NCI-H460 (cell line): Measurements from ENCODE around the gene SH3RF3. TPM values are rescaled to one million over a fixed set of nuclear protein-coding genes. Genes with fewer than 3 reads are reported as not detected.
"Not testable (repeated sequence)": the region's sequence is repeated elsewhere in the genome, so short reads cannot be mapped to it uniquely, and the experiment has no call there.

Experiments
- DNase-seq: peaks from one replicate; pipeline ENCODE4 v3.0.0-alpha.2; 2016; ENCODE audit warnings: low read depth; ENCODE audit errors: extremely low read depth
- total RNA-seq: library from RNA; depleted of rRNA; stranded (reverse); fragments of >200 nt; shearing (Covaris generic); gene quantifications from 2 replicates; pipeline ENCODE4 v1.2.3, GENCODE V29; 2014

SH3RF3 gene
- total RNA-seq, 1 experiment from 2014 or later, result 0.32 TPM

DNA sequence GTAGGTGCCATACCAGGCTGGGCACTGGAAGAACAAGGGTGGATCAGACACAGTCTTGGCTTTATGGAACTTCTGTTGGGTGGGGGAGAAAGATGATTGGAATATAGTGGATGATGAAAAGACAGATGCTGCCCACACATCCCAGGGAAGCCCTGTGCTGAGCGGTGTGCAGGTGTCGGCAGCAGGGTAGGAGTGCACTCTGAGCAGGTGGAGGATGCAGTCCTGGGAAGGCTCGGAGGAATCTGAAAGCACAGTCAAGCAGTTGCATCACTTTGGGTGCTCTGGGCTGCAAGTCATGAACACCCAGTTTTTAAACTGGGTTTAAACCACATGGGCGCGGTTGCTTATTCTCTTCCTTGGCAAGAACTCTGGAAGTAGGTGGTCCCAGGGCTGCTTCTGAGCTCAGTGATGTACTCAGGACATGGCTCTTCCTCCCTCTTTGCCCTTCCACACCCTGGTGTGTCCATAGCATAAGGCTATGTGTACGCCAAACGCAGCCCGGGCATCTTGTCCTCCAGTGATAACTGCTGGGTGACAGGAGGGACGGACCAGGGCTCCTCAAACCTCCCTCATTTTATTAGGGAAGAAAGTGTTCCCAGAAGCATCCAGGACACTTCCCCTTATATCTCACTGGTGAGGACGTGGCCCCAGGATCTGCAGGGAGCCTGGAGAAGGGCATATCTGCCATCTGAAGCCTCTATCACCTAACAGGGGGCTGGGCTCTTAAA, 84.0 kb downstream of the SH3RF3 start:
- no peak for DNase-seq

DNA sequence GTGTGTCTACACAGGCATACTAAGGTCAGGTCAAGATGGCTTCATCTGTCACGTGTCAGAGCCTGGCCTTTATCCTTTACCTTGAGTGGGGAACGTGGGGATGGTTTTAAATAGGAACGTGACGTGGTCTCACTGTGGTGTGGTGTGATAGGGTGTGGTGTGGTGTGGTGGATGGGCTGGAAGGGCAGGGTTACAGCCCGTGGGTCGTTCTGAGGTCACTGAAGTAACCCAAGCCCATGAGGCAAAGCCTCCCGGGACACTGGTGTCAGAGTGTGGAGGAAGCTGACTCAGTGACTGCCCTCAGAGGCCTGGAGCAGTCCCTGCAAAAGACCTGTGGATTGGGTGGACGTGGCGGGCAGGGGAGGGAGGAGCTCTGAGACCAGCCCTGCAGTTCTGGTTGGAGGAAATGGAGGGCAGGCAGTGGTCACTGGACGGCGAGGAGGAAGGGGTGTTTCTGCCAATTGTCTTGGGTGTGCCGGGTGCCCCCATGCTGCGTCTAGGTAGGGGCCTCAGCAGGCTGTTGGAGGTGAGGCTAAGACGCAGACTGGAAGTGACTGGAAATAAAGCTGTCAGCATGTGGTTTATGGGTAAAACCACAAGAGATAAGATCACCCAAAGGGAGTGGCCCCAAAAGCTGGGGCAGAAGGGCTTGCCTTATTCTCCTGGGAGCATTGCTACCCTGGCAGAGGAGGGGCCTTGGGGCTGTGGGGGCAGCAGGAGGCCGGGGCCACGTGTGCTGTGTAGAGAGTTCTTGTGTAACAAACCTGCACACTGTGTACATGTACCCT, 84.8 kb downstream of the SH3RF3 start:
- DNase-seq, result no peak

DNA sequence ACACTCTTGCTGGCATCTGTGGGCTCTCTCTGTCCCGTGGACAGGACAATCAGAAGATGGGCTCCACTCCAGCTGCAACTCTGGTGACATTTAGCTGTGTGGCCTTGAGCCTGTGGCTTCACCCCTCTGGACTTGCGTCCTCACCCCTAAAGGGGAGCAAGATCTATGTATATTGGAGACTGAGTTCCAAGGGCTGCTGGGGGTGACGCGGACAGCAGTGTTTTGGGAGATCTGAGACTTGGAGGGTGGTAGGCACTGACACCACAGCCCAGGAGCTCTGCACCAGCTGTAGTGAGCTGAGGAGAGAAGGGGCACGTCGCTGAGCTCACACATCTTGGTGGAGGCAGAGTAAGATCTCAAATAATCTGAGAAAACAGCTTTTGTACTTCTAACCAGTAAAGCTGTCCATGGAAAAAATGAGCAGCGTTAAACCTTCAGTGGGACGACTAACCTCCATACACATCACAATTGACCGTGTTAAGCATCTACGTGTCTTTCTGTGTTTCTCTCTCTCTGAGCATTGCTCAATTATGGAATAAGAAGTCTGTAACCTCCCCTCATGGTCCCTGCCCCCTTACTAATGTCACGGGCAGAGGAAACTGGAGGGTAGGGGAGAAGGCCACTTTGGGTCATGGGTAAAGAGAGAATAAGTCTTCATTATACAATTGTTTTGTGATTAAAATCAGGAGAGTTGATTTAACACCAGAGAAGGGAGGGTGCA, 85.8 kb downstream of the SH3RF3 start:
- no peak for DNase-seq

DNA sequence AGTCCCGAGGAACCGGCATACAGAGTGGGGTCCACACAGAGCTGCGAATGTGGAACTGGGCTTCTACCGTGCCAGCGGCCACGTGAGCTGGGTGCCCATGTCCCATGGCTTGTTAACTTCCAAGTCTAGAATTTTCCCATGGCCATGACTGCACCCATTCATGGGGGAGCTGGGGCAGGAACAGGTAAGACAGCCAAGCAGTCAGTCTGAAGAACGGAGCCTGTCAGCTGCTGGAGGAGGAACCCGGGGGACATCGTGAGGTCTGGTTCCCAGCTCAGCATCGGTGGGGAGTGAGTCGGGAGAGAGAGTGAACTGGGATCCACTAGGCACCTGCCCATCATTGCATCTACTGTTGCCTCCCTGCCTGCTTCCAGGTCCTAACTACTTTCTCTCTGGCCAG, 86.9 kb downstream of the SH3RF3 start:
- no peak for DNase-seq

DNA sequence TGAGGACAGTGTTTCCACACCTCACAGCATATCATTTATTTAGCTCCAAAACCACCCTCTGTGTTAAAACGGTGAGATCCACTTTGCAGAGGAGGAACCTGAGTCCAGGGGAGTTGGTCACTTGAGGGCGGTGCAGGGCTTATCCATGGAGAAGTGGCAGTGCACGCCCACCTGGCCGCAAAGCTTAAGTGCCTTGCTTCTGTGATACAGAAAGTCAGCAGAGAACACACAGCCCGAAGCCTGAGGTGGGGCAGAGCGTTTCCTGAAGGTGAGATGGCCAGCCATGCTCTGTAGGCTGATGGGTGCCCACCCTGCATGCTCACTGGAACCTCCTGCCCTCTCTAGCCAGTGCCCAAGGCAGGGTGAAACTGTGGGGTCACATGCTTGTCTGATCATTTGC, 87.3 kb downstream of the SH3RF3 start:
- no peak for DNase-seq

DNA sequence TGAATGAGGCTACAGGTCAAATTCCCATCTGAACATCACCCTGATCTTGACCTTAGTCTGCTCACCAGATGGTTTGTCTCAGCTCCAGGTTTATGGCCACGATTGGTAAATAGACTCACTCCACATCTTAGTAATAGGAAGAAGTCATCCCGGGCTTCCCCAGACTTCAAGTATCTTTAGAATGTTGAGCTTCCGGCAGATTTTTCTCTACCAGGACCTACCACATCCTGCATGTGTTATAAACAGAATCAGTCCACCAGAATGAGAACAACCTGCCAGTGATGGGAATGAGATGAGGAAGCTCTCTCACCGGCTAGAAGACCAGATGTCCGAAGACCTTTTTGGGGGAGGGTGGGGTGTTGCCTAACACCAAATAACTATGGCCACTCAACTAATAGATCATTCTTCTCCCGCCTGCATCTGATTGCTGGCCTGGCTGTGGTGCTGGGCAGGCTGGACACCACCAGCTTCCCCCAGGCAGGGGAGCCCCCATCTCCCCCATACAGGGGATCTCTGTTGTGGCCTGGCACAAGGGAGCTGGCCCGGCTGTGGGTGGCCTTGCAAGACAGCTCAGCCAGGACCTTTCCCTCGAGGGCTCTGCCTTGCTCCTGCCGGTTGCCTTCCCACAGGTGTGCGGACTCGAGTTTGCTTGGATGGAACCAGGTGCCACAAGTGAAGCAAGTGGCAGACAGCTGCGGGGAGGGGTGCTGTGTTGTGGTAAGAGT, 88.5 kb downstream of the SH3RF3 start:
- DNase-seq, result no peak

DNA sequence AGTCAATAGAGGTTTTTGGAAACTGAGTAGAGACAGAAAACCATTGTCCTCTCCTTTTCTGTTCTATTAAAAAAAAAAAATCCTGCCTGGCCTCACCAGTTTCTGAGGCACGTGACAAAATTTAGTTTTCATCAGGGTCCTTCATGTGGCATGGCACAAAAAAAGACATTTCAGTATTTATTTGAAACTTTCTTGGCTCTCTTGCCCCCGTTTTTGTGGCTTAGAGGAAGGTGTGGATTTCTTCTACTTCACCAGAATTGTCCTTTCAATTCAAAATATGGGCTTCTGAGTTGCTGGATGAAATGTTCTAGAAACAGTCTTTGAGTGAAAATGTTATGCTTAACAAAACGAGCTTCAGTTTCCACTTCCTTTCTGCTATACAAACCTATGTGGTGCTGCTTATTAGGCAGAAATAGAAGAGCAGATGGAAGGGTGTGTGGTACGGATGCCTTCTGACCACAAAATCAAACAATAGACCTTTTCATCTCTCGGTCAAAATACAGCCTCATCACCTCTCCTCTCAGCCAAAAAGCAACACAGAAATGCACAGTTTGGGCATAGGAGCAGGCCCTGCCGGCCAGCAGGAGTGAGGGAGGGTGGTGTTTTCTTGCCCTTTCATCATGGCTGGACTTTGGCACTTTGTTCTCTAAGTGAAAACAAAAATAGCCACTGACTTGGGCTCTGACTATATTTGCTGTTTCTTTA, 89.2 kb downstream of the SH3RF3 start:
- no peak for DNase-seq

DNA sequence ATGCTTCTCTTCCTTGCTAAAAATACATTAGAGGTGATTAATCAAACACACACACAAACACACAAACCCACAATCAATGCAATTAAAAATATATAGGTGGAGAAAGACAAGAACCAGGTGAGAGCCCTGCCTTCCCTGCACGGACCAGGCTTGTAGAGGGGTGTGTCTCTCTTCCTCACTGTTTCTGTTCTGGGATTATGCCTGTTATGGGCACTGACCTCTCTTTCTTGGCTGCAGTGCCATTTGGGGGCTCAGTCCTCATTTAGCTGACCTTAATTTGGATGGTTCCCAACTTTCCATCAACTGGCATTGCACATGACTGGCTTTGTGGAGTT, 89.8 kb downstream of the SH3RF3 start:
- no peak for DNase-seq

DNA sequence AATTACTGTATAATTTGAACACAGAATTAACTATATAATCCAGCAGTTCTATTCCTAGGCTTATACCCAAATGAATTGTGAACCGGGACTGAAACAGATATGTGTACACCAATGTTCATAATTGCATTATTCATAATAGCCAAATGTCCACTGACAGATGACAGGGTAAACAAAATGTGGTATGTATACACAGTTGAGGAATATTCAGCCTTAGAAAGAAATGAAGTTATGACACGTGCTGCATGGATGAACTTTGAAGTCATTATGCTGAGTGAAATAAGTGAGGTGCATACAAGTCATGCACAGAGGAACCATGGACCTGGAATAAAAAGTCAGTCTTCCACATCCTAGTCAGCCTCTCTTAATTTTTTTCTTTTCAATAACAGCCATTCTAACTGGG, 91.9 kb downstream of the SH3RF3 start:
- no peak for DNase-seq

DNA sequence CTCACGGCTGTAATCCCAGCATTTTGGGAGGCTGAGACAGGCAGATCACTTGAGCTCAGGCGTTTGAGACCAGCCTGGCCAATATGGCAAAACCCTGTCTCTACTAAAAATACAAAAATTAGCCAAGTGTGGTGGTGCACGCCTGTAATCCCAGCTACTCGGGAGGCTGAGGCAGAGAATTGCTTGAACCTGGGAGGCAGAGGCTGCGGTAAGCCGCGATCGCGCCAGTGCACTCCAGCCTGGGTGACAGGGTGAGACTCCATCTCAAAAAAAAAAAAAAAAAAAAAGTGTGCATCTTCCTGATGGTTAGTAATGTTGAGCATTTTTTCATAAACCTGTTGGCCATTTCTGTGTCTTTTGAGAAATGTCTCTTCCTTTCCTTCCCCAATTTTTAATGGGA, 92.3 kb downstream of the SH3RF3 start:
- DNase-seq, result not testable (repeated sequence)

DNA sequence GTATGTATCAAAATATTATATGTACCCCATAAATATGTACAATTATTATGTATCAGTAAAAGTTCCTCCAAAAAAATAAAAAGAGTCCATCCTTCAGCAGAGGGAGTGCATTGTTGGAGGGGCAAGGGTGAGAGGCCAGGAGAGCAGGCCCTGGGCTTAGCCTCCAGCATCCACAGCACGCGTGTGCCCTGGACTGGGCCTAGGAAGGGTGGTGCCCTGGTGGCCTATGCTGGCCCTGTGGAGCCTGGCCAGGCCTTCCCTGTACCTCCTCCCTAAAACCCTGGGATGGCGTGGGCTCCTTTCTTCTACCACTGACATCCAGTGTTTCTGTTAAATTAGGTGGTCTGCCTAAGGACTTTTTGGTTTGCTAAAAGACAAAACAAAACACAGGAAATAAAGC, 93.4 kb downstream of the SH3RF3 start:
- no peak for DNase-seq

DNA sequence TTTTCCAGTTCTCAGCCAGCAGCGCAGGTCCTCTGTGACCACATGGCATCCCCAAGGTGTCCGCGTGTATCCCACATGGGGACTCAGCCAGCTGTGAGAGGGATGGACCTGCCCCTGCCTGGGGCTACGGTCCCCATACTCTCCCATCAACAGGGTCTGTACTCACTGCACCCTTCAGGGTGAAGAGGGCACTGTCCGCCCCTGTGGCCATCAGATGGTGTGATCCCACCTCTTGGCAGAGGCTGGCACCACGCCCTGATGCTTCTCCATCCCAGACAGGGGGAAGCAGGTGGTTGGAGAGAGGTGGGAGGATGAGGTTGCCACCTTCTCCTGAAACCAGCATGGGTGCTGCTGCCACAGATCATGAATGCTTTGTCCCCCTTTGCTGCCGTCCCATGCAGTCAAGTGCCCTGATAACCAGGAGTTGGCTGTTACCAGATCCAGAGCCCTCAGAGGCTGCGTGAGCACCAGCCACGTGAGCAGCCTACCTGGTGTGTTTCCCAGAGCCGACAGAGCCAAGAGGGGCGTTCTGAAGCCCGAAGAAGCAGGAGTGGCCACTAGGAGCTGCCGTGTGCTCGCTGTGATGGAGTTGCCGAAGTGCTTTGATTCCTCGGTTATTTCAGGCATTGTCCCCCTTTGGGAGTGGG, 93.9 kb downstream of the SH3RF3 start:
- no peak for DNase-seq

DNA sequence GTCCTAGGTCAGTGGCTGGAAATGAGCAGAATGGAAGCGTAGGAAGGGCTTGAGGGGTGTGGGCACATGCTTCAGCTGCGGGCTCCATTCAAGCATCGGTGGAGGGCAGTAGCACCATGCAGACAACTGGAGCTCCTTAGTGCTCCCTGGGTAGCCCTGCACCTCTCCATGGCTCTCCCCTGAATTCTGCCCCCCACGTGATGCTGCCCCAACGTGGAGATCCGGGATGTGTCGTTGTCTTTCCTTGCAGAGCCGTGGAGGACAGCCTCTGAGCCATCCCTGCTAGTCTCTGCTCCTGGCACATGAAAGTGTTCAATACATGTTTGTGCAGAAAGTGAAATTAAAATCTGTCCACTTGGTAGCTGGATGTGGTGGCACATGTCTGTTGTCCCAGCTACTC, 94.5 kb downstream of the SH3RF3 start:
- DNase-seq, result no peak

DNA sequence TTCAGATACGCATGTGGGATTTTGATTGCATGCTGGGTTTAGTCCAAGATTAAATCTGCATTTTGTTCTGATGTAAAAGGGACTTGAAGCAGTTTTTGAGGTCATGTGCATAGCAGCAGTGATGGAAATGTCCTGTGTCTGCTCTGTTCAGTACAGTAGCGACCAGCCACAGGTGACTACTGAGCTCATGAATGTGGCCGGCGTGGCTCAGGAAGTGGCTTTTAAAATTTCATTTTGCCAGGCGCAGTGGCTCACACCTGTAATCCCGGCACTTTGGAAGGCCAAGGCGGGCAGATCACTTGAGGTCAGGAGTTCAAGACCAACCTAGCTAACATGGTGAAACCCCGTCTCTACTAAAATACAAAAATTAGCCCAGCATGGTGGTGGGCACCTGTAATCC, 95.3 kb downstream of the SH3RF3 start:
- DNase-seq, result not testable (repeated sequence)

DNA sequence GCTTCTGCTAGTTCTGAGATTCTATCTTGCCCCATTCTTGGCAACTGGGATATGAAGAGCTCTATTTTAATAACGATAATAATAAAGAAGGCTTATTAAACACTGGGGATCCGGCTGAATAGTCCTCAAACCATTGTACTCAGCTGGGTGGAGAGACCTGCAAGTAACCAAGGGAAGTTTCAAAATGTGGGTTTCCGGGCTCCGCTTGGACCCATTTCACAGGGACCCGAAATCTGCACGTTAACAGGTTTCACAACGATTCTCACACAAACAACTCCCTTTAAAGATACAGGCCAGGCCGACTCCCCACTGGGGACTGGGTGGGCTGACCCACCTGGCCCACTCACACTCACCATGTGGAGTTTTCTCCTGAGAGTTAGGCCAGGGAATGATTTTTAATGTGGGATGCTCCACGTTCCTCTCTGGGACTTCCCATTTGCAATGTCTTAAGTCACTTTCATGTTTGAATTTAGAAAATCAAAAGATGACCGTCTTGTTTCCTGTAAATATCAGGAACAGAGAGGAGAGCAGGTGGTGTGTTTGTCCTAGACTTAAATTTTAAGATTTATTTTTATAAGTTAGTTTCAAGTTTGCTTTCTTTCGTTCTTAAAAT, 96.3 kb downstream of the SH3RF3 start:
- no peak for DNase-seq

DNA sequence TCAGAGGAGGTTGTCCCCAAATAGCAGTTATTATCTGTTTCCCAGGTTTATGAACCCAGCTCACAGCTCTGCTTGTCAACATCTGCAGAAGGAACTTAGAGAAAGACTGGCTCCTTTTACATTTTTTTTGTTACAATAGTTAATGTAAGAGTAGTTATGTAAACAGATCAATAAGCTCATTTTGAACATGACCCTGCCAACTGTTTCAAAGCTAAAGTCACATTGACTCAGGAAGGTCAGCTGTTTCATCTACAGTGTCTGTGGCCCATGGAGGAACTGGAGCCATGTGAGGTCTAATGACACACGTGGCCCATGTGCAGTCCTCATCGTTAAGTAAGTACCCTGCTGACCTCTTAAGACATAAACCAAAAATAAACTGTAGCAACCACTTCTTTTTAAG, 97.1 kb downstream of the SH3RF3 start:
- DNase-seq, result no peak

DNA sequence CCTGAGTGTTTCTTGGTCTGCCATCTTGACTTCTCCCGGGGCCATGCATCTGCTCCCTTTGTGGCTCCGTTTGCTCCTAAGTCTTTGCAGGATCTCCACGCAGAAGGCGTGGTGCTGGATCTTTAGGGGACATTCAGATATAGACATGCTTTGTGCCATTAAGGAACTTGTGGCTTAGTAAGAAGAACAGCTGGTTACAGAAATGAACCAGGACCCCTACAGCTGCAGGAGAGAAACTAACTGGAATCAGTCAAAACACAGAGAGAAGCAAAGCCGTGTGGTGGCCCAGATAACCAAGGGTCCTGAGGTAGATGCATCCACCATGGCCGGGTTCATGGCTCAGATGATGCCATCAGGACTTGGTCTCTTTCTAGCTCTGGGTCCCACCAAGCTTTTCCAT, 97.6 kb downstream of the SH3RF3 start:
- DNase-seq, result no peak

DNA sequence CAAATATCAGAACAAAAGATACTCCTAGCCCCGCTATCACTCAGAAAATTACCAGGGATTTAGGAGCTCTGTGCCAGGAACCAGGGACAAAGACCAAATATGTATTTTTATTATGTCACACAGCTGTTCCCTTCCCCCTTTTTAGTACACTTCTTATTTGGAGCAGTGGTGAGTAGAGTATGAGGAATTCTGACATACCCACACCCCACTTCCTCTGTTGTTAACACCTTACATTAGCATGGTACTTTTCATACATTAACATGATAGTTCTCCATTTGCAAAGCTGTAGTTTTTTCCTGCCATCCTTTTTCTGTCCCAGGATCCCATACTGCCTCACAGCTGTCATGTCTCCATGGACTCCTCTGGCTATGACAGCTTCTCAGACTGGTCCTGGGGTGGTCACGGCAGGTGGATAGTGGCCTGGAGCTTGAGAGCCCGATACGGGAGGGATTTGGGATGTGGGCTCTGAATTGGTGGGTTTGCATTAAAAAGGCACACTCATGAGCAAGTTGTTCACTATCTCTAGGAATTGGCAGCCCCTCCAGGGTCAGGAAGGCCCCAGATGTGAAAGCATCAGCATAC, 100.2 kb downstream of the SH3RF3 start:
- DNase-seq, result no peak

DNA sequence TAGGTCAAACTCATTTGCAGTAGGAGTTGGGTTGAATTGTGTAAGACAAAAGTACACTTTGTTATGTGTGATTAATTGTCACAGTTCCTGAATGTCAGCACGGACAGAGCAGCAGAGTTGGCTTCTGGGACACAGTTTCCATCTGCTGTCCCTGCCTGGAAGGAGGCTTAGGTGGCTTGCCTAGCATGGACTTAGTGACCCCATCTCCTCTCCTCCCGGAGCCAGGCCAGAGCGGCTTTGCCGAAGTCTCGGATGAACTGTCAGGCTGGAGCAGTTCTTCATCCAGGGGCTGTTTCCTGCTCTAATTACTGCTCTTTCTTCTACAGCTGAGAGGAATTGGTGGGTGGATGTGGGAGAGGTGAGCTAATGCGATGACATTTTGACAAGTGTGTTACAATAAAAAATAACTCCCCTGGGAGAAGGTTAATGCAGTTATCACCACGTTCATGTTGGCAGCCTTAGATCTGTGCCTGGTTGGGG, 102.0 kb downstream of the SH3RF3 start:
- no peak for DNase-seq
